ENCODE results near the gene PATL2.
"Not testable (repeated sequence)": the region's sequence is repeated elsewhere in the genome, so short reads cannot be mapped to it uniquely, and the experiment has no call there.

DNA sequence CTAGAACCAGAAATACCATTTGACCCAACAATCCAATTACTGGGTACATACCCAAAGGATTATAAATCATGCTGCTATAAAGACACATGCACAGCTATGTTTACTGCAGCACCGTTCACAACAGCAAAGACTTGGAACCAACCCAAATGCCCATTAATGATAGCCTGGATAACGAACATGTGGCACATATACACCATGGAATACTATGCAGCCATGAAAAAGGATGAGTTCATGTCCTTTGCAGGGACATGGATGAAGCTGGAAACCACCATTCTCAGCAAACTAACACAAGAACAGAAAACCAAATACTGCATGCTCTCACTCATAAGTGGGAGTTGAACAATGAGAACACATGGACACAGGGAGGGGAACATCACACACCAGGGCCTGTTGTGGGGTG is 21.8 kb downstream of the PATL2 start:
- TF ChIP-seq, protein P1, sequence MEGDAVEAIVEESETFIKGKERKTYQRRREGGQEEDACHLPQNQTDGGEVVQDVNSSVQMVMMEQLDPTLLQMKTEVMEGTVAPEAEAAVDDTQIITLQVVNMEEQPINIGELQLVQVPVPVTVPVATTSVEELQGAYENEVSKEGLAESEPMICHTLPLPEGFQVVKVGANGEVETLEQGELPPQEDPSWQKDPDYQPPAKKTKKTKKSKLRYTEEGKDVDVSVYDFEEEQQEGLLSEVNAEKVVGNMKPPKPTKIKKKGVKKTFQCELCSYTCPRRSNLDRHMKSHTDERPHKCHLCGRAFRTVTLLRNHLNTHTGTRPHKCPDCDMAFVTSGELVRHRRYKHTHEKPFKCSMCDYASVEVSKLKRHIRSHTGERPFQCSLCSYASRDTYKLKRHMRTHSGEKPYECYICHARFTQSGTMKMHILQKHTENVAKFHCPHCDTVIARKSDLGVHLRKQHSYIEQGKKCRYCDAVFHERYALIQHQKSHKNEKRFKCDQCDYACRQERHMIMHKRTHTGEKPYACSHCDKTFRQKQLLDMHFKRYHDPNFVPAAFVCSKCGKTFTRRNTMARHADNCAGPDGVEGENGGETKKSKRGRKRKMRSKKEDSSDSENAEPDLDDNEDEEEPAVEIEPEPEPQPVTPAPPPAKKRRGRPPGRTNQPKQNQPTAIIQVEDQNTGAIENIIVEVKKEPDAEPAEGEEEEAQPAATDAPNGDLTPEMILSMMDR (IDR thresholded peaks at IDR 0.05) = not testable (repeated sequence)
- not testable (repeated sequence) for TF ChIP-seq POLR2A (IDR thresholded peaks at IDR 0.05); POLR2AphosphoS5 (IDR thresholded peaks at IDR 0.05; ENCODE audit: insufficient read depth in 1 of 2, low read depth in 1 of 2)

Data from vagina (tissue), 2 donors.